ENCODE results near the gene KRTAP4-9. TPM values are rescaled to one million over a fixed set of nuclear protein-coding genes. Genes with fewer than 3 reads are reported as not detected.

KRTAP4-9 gene
- total RNA-seq, 1 experiment from 2014 or later, result 1.0 TPM

DNA sequence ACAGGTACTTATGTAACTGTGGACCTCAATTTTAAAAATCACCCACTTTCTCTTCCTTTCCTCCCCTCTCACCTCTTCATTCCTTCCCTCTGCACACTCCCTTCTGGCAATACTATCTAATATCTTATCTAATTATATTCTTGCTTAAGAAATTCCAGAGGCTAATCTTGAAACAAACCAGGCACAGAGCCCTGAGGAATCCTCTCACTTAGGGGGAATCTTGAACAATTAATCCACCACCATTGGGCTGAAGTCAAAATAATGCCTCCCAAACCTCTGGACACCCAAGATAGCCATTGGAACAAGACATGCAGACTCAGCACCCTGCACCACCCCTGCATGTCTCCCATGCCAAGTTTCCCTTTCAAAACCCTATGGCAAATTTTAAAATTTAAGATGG is 36.2 kb downstream of the KRTAP4-9 start:
- intact Hi-C loops (cut with micrococcal nuclease; ENCODE audit: unreplicated experiment), result no loop called here
- no peak overlapping the region for H3K27ac ChIP-seq (ENCODE audit: low read depth, low read length, poor library complexity, severe bottlenecking)
- ChIA-PET CTCF (no interaction called here), POLR2A (ENCODE audit: low non-redundant PET) (no interaction called here)
- peaks cover 11% of the 10 kb centered on the region for H3K4me1 ChIP-seq (ENCODE audit: insufficient read depth, low read length, poor library complexity, severe bottlenecking)
- no peak for DNase-seq (ENCODE audit: low spot score)
- no peaks in the 10 kb centered on the region for H3K27me3 ChIP-seq (replicated peaks; ENCODE audit: insufficient read depth, low read depth, low read length, poor library complexity)
- BruUV-seq (replicated peaks), result no TSS peak
- H3K4me3 ChIP-seq (ENCODE audit: low read depth, low read length, poor library complexity, severe bottlenecking), result no peak overlapping the region
- TF ChIP-seq, protein P1, sequence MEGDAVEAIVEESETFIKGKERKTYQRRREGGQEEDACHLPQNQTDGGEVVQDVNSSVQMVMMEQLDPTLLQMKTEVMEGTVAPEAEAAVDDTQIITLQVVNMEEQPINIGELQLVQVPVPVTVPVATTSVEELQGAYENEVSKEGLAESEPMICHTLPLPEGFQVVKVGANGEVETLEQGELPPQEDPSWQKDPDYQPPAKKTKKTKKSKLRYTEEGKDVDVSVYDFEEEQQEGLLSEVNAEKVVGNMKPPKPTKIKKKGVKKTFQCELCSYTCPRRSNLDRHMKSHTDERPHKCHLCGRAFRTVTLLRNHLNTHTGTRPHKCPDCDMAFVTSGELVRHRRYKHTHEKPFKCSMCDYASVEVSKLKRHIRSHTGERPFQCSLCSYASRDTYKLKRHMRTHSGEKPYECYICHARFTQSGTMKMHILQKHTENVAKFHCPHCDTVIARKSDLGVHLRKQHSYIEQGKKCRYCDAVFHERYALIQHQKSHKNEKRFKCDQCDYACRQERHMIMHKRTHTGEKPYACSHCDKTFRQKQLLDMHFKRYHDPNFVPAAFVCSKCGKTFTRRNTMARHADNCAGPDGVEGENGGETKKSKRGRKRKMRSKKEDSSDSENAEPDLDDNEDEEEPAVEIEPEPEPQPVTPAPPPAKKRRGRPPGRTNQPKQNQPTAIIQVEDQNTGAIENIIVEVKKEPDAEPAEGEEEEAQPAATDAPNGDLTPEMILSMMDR (conservative IDR thresholded peaks at IDR 0.05; ENCODE audit: low read depth, low read length), result no peak
- no peak for TF ChIP-seq EZH2 (IDR thresholded peaks at IDR 0.05; ENCODE audit: borderline replicate concordance, low read depth, low read length, poor library complexity, severe bottlenecking)
- peaks cover 21% of the 10 kb centered on the region for H3K9me3 ChIP-seq (ENCODE audit: low read depth, low read length, poor library complexity, severe bottlenecking)
- H3K36me3 ChIP-seq (ENCODE audit: insufficient read depth, low read length, poor library complexity, severe bottlenecking), result no peaks in the 10 kb centered on the region

DNA sequence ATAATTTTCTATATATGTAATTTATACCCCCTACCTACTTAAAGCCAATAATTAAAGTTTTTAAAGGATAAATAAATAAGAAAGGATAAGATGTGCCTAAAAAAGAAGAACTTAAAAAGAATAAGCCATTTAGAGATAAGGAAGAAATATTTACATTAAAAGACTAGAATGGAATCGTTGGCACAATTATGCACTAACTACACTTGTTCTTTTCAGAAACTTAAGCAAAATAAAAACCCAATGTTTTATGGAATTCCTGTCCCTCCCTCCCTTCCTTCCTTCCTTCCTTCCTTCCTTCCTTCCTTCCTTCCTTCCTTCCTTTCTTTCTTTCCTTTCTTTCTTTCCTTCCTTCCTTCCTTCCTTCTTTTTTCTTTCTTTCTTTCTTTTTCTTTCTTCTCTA is 39.7 kb downstream of the KRTAP4-9 start:
- POLR2A ChIA-PET (ENCODE audit: low non-redundant PET), result no interaction called here
- Histone ChIP-seq H3K9me3 (ENCODE audit: low read depth, low read length, poor library complexity, severe bottlenecking) (peaks cover 19% of the 10 kb centered on the region), H3K4me1 (ENCODE audit: insufficient read depth, low read length, poor library complexity, severe bottlenecking) (peaks cover 31% of the 10 kb centered on the region), H3K4me3 (ENCODE audit: low read depth, low read length, poor library complexity, severe bottlenecking) (no peak overlapping the region), H3K36me3 (ENCODE audit: insufficient read depth, low read length, poor library complexity, severe bottlenecking) (no peaks in the 10 kb centered on the region), H3K27ac (ENCODE audit: low read depth, low read length, poor library complexity, severe bottlenecking) (peak overlapping the region; percentile 96), H3K27me3 (replicated peaks; ENCODE audit: insufficient read depth, low read depth, low read length, poor library complexity) (no peaks in the 10 kb centered on the region)
- BruUV-seq (replicated peaks), result no TSS peak
- CTCF ChIA-PET, result no interaction called here
- TF ChIP-seq, protein P1 (conservative IDR thresholded peaks at IDR 0.05; ENCODE audit: low read depth, low read length), result no peak
- TF ChIP-seq EZH2 (IDR thresholded peaks at IDR 0.05; ENCODE audit: borderline replicate concordance, low read depth, low read length, poor library complexity, severe bottlenecking), result no peak
- DNase-seq (ENCODE audit: low spot score), result peak; percentile 71
- intact Hi-C loops (cut with micrococcal nuclease; ENCODE audit: unreplicated experiment), result loop anchor here (1.0 to 5.0 kb wide), 5 partner anchors 182 to 522 kb away; no protein-coding TSS in a partner anchor

DNA sequence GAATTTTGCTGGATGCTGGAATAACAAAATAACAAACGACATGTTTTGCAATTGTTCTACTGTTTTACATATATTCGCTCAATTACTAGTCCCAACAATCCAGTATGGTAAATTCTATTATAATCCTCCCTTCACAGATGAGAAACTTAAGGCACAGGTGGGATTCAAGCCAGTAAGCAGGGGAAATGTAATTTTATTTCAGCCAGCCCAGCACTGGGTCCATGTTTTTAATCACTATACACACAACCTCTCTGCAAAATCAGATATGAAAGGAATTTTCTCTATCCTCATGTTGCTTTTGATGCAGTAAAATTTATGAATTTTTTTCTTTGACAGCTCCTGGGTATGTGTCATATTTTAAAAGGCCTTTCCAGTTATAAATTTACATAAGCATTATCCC is 40.1 kb downstream of the KRTAP4-9 start:
- Histone ChIP-seq H3K36me3 (ENCODE audit: insufficient read depth, low read length, poor library complexity, severe bottlenecking) (no peaks in the 10 kb centered on the region), H3K9me3 (ENCODE audit: low read depth, low read length, poor library complexity, severe bottlenecking) (peaks cover 15% of the 10 kb centered on the region), H3K4me1 (ENCODE audit: insufficient read depth, low read length, poor library complexity, severe bottlenecking) (peaks cover 31% of the 10 kb centered on the region), H3K27ac (ENCODE audit: low read depth, low read length, poor library complexity, severe bottlenecking) (peak overlapping the region; percentile 96), H3K4me3 (ENCODE audit: low read depth, low read length, poor library complexity, severe bottlenecking) (no peak overlapping the region), H3K27me3 (replicated peaks; ENCODE audit: insufficient read depth, low read depth, low read length, poor library complexity) (no peaks in the 10 kb centered on the region)
- peak; percentile 75 for DNase-seq (ENCODE audit: low spot score)
- intact Hi-C loops (cut with micrococcal nuclease; ENCODE audit: unreplicated experiment), result loop anchor here (1.0 to 5.0 kb wide), 5 partner anchors 182 to 522 kb away; no protein-coding TSS in a partner anchor
- ChIA-PET CTCF (no interaction called here), POLR2A (ENCODE audit: low non-redundant PET) (no interaction called here)
- TF ChIP-seq, protein P1 (conservative IDR thresholded peaks at IDR 0.05; ENCODE audit: low read depth, low read length), result no peak
- TF ChIP-seq EZH2 (IDR thresholded peaks at IDR 0.05; ENCODE audit: borderline replicate concordance, low read depth, low read length, poor library complexity, severe bottlenecking), result no peak
- BruUV-seq (replicated peaks), result no TSS peak

Data from A673 (cell line).